GM19463 (cell line): ENCODE results near the gene POLA2.
"Not testable (repeated sequence)": the region's sequence is repeated elsewhere in the genome, so short reads cannot be mapped to it uniquely, and the experiment has no call there.

Experiments
- ATAC-seq: cut with Tn5 transposase; IDR thresholded peaks from one replicate; pipeline ENCODE4 v1.9.1; 2021; ENCODE audit warnings: mild to moderate bottlenecking, moderate library complexity; ENCODE audit not compliant: unreplicated experiment

POLA2 gene

GRCh38 chr11:65261591-65262380, at the start of gene POLA2:
POLA2 (plus strand) TSS chr11:65261962; CDS start chr11:65262293, 331 bp downstream.
- peak; percentile 77 for ATAC-seq

GRCh38 chr11:65212226-65212801, 49.4 kb upstream of the POLA2 start:
- ATAC-seq: no peak

GRCh38 chr11:65213322-65214211, 48.2 kb upstream of the POLA2 start:
- no peak for ATAC-seq

GRCh38 chr11:65214212-65214845, 47.4 kb upstream of the POLA2 start:
- no peak for ATAC-seq

- ATAC-seq: no peak
These were observed 46.2 kb upstream of the POLA2 start for GRCh38 chr11:65215441-65216076.

- no peak for ATAC-seq
These were observed 44.9 kb upstream of the POLA2 start for GRCh38 chr11:65216830-65217229.

- ATAC-seq: no peak
These were observed 44.0 kb upstream of the POLA2 start for GRCh38 chr11:65217441-65218423.

GRCh38 chr11:65218446-65218845, 43.3 kb upstream of the POLA2 start:
- ATAC-seq: no peak

- ATAC-seq: no peak
These were observed 41.9 kb upstream of the POLA2 start for GRCh38 chr11:65219930-65220213.

- ATAC-seq: no peak
These were observed 40.7 kb upstream of the POLA2 start for GRCh38 chr11:65221026-65221425.

GRCh38 chr11:65223011-65223410, 38.8 kb upstream of the POLA2 start:
- ATAC-seq: no peak

GRCh38 chr11:65224930-65225278, 36.9 kb upstream of the POLA2 start:
- no peak for ATAC-seq

GRCh38 chr11:65225279-65226102, 36.3 kb upstream of the POLA2 start:
- ATAC-seq: no peak

GRCh38 chr11:65226103-65226442, 35.7 kb upstream of the POLA2 start:
- no peak for ATAC-seq

- ATAC-seq: no peak
These were observed 33.9 kb upstream of the POLA2 start for GRCh38 chr11:65227879-65228278.

GRCh38 chr11:65236194-65237059, 25.3 kb upstream of the POLA2 start:
- ATAC-seq: no peak

- not testable (repeated sequence) for ATAC-seq
These were observed 23.5 kb upstream of the POLA2 start for GRCh38 chr11:65238302-65238701.

- ATAC-seq: no peak
These were observed 20.6 kb upstream of the POLA2 start for GRCh38 chr11:65241134-65241533.
